Stimulated activated CD4-positive, alpha-beta T cell treated with anti-CD3 and anti-CD28 coated beads, TNF-alpha, amount 100 ng/mL, for 1 hour (primary cell): Measurements from ENCODE around the gene AATK.

Experiments
- DNase-seq, 3 donors: peaks; one replicate each; pipeline ENCODE4 v3.0.0-alpha.2; 2020; ENCODE audit warnings: low read depth in 3 of 3, low spot score in 1 of 3

Gene AATK

DNA sequence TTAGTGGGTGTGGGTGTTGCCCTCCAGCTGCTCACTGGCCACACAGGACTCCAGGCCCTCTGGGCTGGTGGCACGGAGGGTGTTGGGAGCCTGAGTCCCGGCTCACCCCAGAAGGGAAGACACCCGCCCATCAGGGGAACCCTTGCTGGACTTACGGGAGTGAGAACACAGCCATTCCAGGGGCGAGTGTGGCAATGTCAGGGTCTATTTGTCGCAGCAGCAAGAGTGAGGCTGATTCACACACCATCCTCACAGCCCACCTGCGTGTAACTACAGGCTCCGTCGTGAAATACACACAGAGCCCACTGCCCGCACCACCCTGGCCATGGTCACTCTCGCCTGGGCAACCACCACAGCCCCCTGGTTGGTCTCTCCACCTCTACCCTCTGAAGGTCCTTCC, 17.8 kb upstream of the AATK start:
- DNase-seq = no peak

- DNase-seq = no peak
These were observed 17.3 kb upstream of the AATK start for GRCh38 chr17:81183316-81183715.

DNA sequence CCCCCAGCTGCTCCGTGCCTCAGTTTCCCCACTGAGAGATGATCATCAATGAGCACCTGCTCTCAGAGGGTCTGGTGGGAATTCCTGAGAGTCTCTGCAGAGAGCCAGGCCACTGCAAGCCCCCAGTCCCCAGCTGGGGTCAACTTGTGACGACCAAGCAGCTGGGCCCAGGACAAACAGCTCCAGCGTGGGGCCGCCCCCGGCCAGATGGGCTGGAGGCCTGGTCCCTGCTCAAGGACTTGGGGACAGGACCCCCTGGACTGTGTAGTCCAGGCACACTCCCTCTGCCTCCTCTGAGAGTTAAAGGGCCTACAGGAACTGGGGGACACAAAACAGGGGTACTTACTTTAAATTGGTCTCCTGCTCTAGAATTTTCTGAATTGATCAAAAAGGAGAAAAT, 16.6 kb upstream of the AATK start:
- DNase-seq = no peak

GRCh38 chr17:81181811-81182185, 15.8 kb upstream of the AATK start:
- no peak for DNase-seq

DNA sequence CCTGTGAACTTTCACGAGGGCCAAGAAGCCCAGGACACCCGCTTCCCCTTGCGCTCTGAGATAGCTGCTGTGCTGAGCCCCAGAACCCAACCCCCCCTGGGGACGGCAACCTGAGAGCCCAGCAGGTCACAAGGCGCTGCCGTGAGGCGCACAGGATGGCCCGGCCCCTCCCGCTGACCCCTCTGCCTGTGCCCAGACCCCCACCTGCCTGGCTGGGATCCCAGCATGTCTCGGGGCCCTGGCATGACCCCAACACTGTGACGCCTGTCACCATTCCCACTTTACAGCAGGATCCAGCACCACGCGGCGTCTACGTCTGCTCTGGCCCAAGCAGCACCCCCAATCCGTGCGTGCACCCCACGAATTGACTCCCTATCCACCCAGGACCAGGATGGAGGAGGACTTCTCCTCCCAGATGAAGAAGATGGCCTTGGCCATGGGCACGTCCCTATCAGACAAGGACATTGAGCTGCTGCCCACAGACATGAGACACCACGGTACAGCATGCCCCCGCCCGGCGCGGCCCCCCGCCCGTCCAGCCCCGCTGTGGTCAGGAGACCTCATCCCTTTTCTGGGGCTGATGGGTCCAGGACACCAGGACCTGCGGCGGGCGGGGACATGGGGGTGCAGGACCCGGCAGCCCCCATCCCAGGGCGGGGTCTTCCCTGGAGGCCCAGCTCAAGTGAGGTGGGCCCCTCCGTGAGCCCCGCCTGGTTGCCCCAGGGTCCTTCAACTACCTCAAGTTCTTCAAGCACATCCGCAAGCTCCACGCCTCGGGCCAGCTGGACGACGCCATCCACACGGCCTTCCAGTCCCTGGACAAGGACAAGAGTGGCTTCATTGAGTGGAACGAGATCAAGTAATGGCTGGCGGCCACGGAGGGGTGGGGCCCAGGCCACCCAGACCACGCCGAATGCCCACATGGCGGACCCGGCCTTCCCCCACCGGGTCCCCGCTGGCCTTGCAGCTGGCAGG, 15.1 kb upstream of the AATK start:
- DNase-seq = no peak

DNA sequence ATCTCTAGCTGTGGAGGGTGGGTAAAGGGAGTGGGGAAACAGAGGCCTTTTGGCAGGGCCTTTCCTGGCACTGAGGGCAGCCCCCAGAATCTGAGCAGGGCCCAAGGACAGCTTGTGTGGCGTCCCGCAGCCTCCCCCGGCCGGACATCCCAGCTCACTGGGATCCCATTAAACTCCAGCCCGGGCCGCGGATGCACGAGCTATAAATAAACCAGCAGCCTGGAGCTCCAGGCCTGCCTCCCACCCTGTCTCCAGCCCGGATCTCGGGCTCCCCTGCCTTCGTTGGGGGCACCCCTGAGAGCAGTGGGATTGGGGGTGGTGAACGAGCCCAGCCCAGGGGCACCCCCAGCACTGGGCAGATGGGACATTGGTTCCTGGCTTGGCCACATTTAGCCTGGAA, 13.8 kb upstream of the AATK start:
- no peak for DNase-seq

GRCh38 chr17:81179220-81179619, 13.2 kb upstream of the AATK start:
- DNase-seq = no peak

DNA sequence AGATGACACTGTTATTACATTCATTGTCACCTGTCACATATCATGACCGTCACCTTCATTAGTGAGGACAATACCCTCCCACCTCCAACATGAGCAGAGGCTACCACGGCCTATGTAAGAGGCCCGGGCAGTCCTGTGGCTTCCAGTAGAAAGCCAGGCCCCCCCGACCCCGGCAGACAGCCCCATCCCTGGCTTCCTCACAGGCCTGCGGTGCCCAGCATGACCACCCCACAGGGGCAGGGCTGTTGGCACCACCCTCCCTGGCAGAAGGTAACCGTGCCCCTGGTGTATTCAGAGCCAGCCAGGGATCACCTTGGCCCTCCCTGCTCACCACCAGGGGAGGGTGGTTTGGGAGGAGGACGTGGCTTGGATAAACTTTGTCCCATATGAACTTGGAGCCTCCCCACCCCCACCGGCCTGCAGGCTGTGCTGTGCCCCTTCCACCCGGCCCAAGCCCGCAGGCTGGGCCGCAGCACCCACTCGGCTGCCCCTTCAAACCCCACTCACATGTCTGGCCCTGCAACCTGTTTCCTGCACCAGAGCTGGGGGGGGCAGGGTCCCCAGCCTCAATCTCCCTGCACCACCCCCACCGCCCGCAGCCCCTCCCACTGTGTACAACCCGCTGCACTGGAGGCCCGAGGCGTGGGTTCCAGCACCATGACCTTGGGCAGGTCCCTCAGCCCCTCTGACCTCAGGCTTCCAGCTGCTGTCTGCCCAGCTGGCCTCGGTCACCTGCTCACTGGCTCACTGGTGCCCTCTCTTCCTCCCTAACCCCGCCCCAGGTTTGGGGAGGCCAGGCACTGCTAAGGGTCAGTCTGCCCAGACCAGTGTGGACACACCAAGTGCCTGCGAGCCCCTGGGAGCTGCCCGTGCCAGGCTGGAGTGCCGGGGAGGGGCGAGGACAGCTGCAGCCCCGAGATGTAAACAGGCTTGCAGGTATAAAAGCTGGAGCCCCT, 12.4 kb upstream of the AATK start:
- DNase-seq = no peak

DNA sequence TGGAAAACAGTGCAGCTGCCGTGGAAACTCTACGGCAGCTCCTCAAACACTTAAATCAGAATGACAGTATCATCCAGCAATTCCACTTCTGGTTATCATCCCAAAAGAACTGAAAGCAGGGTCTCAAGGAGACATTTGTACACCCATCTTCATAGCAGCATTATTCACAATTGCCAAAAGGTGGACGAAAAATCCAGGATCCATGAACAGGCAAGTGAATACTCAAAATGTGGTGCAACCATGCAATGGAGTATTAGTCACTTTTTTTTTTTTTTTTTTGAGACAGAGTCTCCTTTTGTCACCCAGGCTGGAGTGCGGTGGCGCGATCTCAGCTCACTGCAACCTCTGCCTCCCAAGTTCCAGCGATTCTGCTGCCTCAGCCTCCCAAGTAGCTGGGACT, 10.6 kb upstream of the AATK start:
- DNase-seq = no peak

- no peak for DNase-seq
These were observed 7.7 kb upstream of the AATK start for GRCh38 chr17:81173762-81174155.

GRCh38 chr17:81173052-81173761, 7.2 kb upstream of the AATK start:
- DNase-seq = no peak

DNA sequence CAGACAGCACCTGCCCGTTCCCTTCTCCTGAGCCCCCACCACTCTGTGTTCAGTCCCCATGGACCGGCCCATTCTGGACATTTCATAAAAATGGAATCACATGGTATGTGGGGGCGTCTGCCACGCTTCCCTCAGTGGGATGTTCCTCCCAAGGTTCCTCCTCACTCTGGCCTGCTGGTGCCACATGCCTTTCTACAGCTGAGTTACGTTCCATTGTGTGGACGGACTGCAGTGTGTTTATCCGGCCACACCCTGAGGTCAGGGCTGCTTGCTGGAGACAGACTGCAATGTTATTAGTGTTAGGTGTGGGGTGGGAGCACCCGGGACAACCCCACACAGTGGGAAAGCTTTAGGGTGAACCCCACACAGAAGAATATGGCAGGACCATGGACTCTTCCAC, 5.9 kb upstream of the AATK start:
- DNase-seq = no peak

DNA sequence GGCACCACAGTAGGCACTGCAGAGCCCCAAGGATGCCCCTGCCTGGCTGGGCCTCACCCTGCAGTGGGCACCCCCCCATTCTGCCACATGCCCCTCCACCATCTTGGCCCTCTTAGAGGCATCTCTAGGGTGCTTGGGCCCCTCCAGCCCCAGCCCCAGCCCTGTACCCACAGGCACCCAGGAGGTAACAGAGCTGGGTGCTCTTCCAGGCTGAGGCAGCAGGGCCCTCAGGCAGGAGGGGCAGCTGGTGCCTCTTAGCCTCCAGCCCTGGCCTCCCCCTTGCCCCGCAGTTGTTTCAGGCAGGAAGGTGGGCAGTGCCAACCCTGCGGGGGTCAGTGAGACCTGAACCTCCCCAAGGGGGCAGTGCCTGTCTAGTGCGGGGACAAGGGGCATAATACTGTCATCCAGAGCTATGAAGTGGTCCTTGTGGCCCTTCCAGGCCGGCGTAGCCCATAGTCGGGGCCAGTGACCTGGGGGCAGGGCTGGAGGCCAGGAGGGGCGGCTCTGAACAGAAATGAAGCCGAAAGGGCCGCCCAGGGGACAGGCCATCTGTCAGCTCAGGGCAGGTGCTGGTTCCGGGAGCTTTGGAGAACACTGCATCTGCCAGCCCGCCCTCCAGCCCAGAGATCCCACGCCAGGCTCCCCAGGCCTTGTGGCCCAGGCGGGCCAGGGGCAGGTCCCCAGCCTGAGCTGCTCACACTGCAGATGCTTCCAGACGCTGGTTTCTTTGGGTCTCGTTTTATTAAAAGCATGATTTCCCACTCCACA, 4.9 kb upstream of the AATK start:
- DNase-seq = no peak

DNA sequence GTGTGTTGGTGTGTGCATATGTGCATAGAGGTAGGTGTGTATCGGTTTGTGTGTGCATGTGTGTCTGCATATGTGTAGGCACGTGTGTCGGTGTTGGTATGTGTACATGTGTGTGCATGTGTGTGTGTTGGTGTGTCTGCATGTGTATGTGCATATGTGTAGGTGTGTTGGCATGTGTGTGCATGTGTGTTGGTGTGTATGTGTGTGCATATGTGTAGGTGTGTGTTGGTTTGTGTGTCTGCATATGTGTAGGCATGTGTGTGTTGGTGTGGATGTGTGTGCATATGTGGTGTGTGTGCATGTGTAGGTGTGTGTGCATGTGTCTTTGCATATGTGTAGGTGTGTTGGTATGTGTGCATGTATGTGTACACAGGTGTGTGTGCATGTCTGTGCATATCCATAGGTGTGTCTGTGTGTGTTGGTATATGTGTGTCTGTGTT, 3.9 kb upstream of the AATK start:
- no peak for DNase-seq

GRCh38 chr17:81167638-81168037, 1.6 kb upstream of the AATK start:
- DNase-seq = no peak

DNA sequence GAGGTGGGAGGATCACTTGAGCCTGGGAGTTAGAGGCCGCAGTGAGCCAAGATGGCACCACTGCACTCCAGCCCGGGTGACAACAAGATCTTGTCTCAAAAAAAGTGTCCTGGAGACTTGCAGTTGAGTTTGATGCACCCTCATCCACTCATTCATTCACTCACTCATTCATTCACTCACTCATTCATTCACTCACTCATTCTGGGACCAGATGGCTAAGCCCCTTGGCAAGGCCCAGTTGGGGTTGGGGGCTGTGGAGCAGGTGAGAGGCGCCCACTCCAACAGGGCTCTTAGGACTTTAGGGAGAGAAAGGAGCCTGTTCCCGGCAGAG, 1.1 kb upstream of the AATK start:
- no peak for DNase-seq

- DNase-seq = no peak
These were observed 582 bp downstream of the AATK start, which contains the start of gene PVALEF for GRCh38 chr17:81165246-81166032. Gene PVALEF, plus strand, starts transcription at chr17:81165507. Its CDS starts 15,720 bp downstream, at chr17:81181227.

- DNase-seq = no peak
These were observed 1.4 kb downstream of the AATK start for GRCh38 chr17:81164371-81165245.
